LNCaP clone FGC (cell line): ENCODE results near the gene SLC18B1.
"Not testable (repeated sequence)": the region's sequence is repeated elsewhere in the genome, so short reads cannot be mapped to it uniquely, and the experiment has no call there.

ENCODE experiments used
- DNase-seq: peaks from one replicate; pipeline ENCODE4 v3.0.0-alpha.2; 2011; ENCODE audit warnings: low read depth
- H3K4me3 ChIP-seq: 2 replicates; pipeline ENCODE4 v1.5.1; 2011; ENCODE audit warnings: mild to moderate bottlenecking, low read depth, low read length, control low read depth
- CTCF ChIP-seq: IDR thresholded peaks from 2 replicates; pipeline ENCODE4 v1.5.1; 2012; ENCODE audit warnings: mild to moderate bottlenecking; ENCODE audit not compliant: control insufficient read depth, insufficient read depth; ENCODE audit errors: extremely low read depth

SLC18B1 gene

GRCh38 chr6:132780770-132781371 lies 17.6 kb downstream of the SLC18B1 start:
- peak; percentile 51 for TF ChIP-seq CTCF
- no peak overlapping the region for H3K4me3 ChIP-seq
- DNase-seq = no peak

- not testable (repeated sequence) for DNase-seq, H3K4me3 ChIP-seq
Observed at GRCh38 chr6:132777881-132778280, 20.6 kb downstream of the SLC18B1 start.

GRCh38 chr6:132768051-132768517 lies 30.4 kb downstream of the SLC18B1 start:
- H3K4me3 ChIP-seq = no peak overlapping the region
- peak; percentile 29; the same call in 1 of the 2 replicates for TF ChIP-seq CTCF
- DNase-seq = no peak

- H3K4me3 ChIP-seq = no peak overlapping the region
- DNase-seq = no peak
- no peak for TF ChIP-seq CTCF
Observed at GRCh38 chr6:132765560-132765959, 32.9 kb downstream of the SLC18B1 start.

GRCh38 chr6:132764370-132764769 lies 34.1 kb downstream of the SLC18B1 start:
- no peak for TF ChIP-seq CTCF
- H3K4me3 ChIP-seq = no peak overlapping the region
- no peak for DNase-seq

GRCh38 chr6:132763269-132763668 lies 35.2 kb downstream of the SLC18B1 start:
- no peak for TF ChIP-seq CTCF
- no peak for DNase-seq
- H3K4me3 ChIP-seq = no peak overlapping the region

- no peak overlapping the region for H3K4me3 ChIP-seq
- TF ChIP-seq CTCF = no peak
- DNase-seq = no peak
Observed at GRCh38 chr6:132760256-132760655, 38.2 kb downstream of the SLC18B1 start.

GRCh38 chr6:132758689-132759088 lies 39.7 kb downstream of the SLC18B1 start:
- H3K4me3 ChIP-seq = no peak overlapping the region
- no peak for DNase-seq
- TF ChIP-seq CTCF = no peak
